HEK293 (cell line): ENCODE measurements around the gene GAST.

Experiments used
- BCL11B ChIP-seq: fragments of 450-650 bp; formaldehyde crosslinking; IDR thresholded peaks from 2 replicates; pipeline ENCODE4 v1.5.1; 2016; ENCODE audit warnings: low read depth, missing biosample characterization, missing genetic modification characterization
- ELK4 ChIP-seq: IDR thresholded peaks from 2 replicates; pipeline ENCODE4 v1.6.1; 2011; ENCODE audit warnings: mild to moderate bottlenecking, low read depth, low read length, borderline replicate concordance
- GFI1B ChIP-seq: fragments of 450-650 bp; formaldehyde crosslinking; IDR thresholded peaks from 2 replicates; pipeline ENCODE4 v1.5.1; 2016; ENCODE audit warnings: missing biosample characterization, missing genetic modification characterization
- HOXC10 ChIP-seq: sonication (generic); formaldehyde crosslinking; IDR thresholded peaks from 2 replicates; pipeline ENCODE4 v1.8.1; 2023; ENCODE audit warnings: mild to moderate bottlenecking, missing genetic modification reagents
- PRDM1 ChIP-seq: fragments of 450-650 bp; formaldehyde crosslinking; IDR thresholded peaks from 2 replicates; pipeline ENCODE4; 2016; ENCODE audit warnings: missing biosample characterization, missing genetic modification characterization
- REPIN1 ChIP-seq: fragments of 450-650 bp; formaldehyde crosslinking; IDR thresholded peaks from 2 replicates; pipeline ENCODE4 v1.5.1; 2017; ENCODE audit warnings: missing biosample characterization, missing genetic modification characterization, low read depth
- SP2 ChIP-seq: fragments of 450-650 bp; formaldehyde crosslinking; IDR thresholded peaks from 2 replicates; pipeline ENCODE4 v1.5.1; 2016; ENCODE audit warnings: missing biosample characterization, missing genetic modification characterization
- ZBTB1 ChIP-seq: fragments of 450-650 bp; formaldehyde crosslinking; IDR thresholded peaks from 2 replicates; pipeline ENCODE4 v1.5.1; 2016; ENCODE audit warnings: missing biosample characterization, missing genetic modification characterization
- ZFP3 ChIP-seq: fragments of 450-650 bp; formaldehyde crosslinking; IDR thresholded peaks from 2 replicates; pipeline ENCODE4 v1.5.1; 2016; ENCODE audit warnings: low read depth, missing biosample characterization, missing genetic modification characterization
- ZNF10 ChIP-seq: fragments of 450-650 bp; formaldehyde crosslinking; IDR thresholded peaks from 2 replicates; pipeline ENCODE4 v1.5.1; 2017; ENCODE audit warnings: missing biosample characterization, missing genetic modification characterization
- ZNF114 ChIP-seq: fragments of 450-650 bp; formaldehyde crosslinking; IDR thresholded peaks from 2 replicates; pipeline ENCODE4 v1.5.0; 2017; ENCODE audit warnings: missing biosample characterization, missing genetic modification characterization
- ZNF132 ChIP-seq: fragments of 450-650 bp; formaldehyde crosslinking; IDR thresholded peaks from 2 replicates; pipeline ENCODE4 v1.5.1; 2017; ENCODE audit warnings: missing biosample characterization, missing genetic modification characterization, borderline replicate concordance
- ZNF155 ChIP-seq: fragments of 450-650 bp; formaldehyde crosslinking; IDR thresholded peaks from 2 replicates; pipeline ENCODE4 v1.5.1; 2016; ENCODE audit warnings: missing biosample characterization, missing genetic modification characterization
- ZNF473 ChIP-seq: fragments of 450-650 bp; formaldehyde crosslinking; IDR thresholded peaks from 2 replicates; pipeline ENCODE4 v1.5.1; 2017; ENCODE audit warnings: missing biosample characterization, missing genetic modification characterization
- ZNF548 ChIP-seq: fragments of 450-650 bp; formaldehyde crosslinking; IDR thresholded peaks from 2 replicates; pipeline ENCODE4 v1.5.1; 2016; ENCODE audit warnings: missing biosample characterization, missing genetic modification characterization
- ZNF549 ChIP-seq: fragments of 450-650 bp; IDR thresholded peaks from 2 replicates; pipeline ENCODE4 v1.5.1; 2018; ENCODE audit warnings: missing biosample characterization, missing genetic modification characterization, mild to moderate bottlenecking, inconsistent platforms, moderate library complexity
- ZNF555 ChIP-seq: fragments of 450-650 bp; formaldehyde crosslinking; conservative IDR thresholded peaks from 2 replicates; pipeline ENCODE4 v1.5.1; 2017; ENCODE audit warnings: missing biosample characterization, mild to moderate bottlenecking, missing genetic modification characterization, inconsistent platforms
- ZNF596 ChIP-seq: fragments of 450-650 bp; IDR thresholded peaks from 2 replicates; pipeline ENCODE4 v1.5.0; 2018; ENCODE audit warnings: missing biosample characterization, mild to moderate bottlenecking, missing genetic modification characterization, moderate library complexity
- ZNF645 ChIP-seq: fragments of 450-650 bp; formaldehyde crosslinking; IDR thresholded peaks from 2 replicates; pipeline ENCODE4; 2016; ENCODE audit warnings: missing biosample characterization, missing genetic modification characterization
- ZNF660 ChIP-seq: fragments of 450-650 bp; IDR thresholded peaks from 2 replicates; pipeline ENCODE4 v1.5.1; 2018; ENCODE audit warnings: missing biosample characterization, mild to moderate bottlenecking, missing genetic modification characterization
- ZNF664 ChIP-seq: fragments of 450-650 bp; formaldehyde crosslinking; IDR thresholded peaks from 2 replicates; pipeline ENCODE4 v1.5.1; 2016; ENCODE audit warnings: missing biosample characterization, missing genetic modification characterization
- ZNF837 ChIP-seq: fragments of 450-650 bp; formaldehyde crosslinking; IDR thresholded peaks from 2 replicates; pipeline ENCODE4 v1.5.1; 2016; ENCODE audit warnings: missing biosample characterization, missing genetic modification characterization
- TF ChIP-seq, protein P1 (sequence below): fragments of 450-650 bp; formaldehyde crosslinking; IDR thresholded peaks from 2 replicates; pipeline ENCODE4 v1.5.1; 2016; ENCODE audit warnings: missing biosample characterization, missing genetic modification characterization
- TF ChIP-seq, protein P2 (sequence below): fragments of 450-650 bp; formaldehyde crosslinking; IDR thresholded peaks from 2 replicates; pipeline ENCODE4 v1.5.0; 2017; ENCODE audit warnings: missing biosample characterization, missing genetic modification characterization, borderline replicate concordance
- TF ChIP-seq, protein P3 (sequence below): fragments of 450-650 bp; IDR thresholded peaks from 2 replicates; pipeline ENCODE4 v1.5.1; 2018; ENCODE audit warnings: missing biosample characterization, missing genetic modification characterization
- TF ChIP-seq, protein P4 (sequence below): fragments of 450-650 bp; formaldehyde crosslinking; IDR thresholded peaks from 2 replicates; pipeline ENCODE4 v1.5.1; 2017; ENCODE audit warnings: missing biosample characterization, missing genetic modification characterization
- TF ChIP-seq, protein P5 (sequence below): fragments of 450-650 bp; formaldehyde crosslinking; IDR thresholded peaks from 2 replicates; pipeline ENCODE4 v1.5.1; 2016; ENCODE audit warnings: missing biosample characterization, missing genetic modification characterization

The GAST gene

DNA sequence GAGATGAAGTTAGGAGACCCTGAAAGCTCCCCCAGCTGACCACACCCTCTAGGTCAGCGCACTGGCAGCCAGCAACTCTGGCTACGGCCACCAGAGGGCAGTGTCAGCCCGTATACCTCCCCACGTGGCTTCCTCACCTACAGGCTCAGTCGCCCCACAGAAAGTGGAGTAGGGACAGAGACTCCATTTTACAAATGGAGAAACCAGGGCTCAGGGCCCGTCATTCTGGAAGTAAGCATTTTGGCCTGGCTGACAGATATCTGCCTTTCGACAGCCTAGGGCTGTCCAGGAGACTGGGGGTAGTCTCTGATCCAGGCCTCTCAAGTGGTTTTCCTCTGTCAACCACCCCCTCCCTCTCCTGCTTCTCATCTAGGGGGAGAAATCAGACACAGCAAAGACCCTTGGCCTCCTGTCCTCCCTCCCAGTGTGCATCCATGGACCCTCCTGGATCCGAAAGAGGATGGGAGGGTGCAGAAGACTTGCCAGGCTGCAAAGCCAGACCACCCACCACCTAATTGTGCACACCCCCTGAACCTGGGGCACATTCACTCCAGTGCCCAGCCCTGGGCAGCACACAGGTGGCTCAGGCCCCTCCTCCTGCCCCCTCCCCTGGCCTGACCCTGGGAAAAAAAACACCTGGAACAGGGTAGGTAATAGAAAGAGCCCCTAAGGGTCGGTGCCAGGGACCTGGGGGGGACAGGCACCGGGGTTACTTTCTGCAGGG lies 26.1 kb downstream of the GAST start (continued):
- TF ChIP-seq PRDM1 (peak; percentile 54; the same call in 1 of the 2 replicates), ZNF645 (no peak), ZNF660 (tag by site-specific recombination) (no peak; the same call in 1 of the 2 replicates), REPIN1 (tag by site-specific recombination) (no peak), HOXC10 (CRISPR knock-in tag) (no peak), ZNF664 (tag by site-specific recombination) (no peak), ZNF114 (tag by site-specific recombination) (no peak), ZFP3 (tag by site-specific recombination) (no peak), ZNF555 (tag by site-specific recombination) (no peak), ZNF473 (no peak), ZNF837 (tag by site-specific recombination) (no peak), ELK4 (no peak), ZNF10 (tag by site-specific recombination) (no peak; the same call in 1 of the 2 replicates), BCL11B (tag by site-specific recombination) (no peak), ZNF132 (tag by site-specific recombination) (no peak), ZNF155 (tag by site-specific recombination) (no peak), GFI1B (tag by site-specific recombination) (no peak), ZNF549 (tag by site-specific recombination) (no peak), SP2 (tag by site-specific recombination) (no peak), ZBTB1 (tag by site-specific recombination) (no peak), ZNF596 (no peak), ZNF548 (tag by site-specific recombination) (no peak)
- TF ChIP-seq, protein P1, sequence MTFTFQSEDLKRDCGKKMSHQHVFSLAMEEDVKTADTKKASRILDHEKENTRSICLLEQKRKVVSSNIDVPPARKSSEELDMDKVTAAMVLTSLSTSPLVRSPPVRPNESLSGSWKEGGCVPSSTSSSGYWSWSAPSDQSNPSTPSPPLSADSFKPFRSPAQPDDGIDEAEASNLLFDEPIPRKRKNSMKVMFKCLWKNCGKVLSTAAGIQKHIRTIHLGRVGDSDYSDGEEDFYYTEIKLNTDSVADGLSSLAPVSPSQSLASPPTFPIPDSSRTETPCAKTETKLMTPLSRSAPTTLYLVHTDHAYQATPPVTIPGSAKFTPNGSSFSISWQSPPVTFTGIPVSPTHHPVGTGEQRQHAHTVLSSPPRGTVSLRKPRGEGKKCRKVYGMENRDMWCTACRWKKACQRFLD (tag by site-specific recombination) = no peak
- TF ChIP-seq, protein P2, sequence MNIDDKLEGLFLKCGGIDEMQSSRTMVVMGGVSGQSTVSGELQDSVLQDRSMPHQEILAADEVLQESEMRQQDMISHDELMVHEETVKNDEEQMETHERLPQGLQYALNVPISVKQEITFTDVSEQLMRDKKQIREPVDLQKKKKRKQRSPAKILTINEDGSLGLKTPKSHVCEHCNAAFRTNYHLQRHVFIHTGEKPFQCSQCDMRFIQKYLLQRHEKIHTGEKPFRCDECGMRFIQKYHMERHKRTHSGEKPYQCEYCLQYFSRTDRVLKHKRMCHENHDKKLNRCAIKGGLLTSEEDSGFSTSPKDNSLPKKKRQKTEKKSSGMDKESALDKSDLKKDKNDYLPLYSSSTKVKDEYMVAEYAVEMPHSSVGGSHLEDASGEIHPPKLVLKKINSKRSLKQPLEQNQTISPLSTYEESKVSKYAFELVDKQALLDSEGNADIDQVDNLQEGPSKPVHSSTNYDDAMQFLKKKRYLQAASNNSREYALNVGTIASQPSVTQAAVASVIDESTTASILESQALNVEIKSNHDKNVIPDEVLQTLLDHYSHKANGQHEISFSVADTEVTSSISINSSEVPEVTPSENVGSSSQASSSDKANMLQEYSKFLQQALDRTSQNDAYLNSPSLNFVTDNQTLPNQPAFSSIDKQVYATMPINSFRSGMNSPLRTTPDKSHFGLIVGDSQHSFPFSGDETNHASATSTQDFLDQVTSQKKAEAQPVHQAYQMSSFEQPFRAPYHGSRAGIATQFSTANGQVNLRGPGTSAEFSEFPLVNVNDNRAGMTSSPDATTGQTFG (tag by site-specific recombination) = no peak
- TF ChIP-seq, protein P3, sequence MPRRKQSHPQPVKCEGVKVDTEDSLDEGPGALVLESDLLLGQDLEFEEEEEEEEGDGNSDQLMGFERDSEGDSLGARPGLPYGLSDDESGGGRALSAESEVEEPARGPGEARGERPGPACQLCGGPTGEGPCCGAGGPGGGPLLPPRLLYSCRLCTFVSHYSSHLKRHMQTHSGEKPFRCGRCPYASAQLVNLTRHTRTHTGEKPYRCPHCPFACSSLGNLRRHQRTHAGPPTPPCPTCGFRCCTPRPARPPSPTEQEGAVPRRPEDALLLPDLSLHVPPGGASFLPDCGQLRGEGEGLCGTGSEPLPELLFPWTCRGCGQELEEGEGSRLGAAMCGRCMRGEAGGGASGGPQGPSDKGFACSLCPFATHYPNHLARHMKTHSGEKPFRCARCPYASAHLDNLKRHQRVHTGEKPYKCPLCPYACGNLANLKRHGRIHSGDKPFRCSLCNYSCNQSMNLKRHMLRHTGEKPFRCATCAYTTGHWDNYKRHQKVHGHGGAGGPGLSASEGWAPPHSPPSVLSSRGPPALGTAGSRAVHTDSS (tag by site-specific recombination) = no peak
- TF ChIP-seq, protein P4, sequence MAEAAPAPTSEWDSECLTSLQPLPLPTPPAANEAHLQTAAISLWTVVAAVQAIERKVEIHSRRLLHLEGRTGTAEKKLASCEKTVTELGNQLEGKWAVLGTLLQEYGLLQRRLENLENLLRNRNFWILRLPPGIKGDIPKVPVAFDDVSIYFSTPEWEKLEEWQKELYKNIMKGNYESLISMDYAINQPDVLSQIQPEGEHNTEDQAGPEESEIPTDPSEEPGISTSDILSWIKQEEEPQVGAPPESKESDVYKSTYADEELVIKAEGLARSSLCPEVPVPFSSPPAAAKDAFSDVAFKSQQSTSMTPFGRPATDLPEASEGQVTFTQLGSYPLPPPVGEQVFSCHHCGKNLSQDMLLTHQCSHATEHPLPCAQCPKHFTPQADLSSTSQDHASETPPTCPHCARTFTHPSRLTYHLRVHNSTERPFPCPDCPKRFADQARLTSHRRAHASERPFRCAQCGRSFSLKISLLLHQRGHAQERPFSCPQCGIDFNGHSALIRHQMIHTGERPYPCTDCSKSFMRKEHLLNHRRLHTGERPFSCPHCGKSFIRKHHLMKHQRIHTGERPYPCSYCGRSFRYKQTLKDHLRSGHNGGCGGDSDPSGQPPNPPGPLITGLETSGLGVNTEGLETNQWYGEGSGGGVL (tag by site-specific recombination) = no peak
- TF ChIP-seq, protein P5, sequence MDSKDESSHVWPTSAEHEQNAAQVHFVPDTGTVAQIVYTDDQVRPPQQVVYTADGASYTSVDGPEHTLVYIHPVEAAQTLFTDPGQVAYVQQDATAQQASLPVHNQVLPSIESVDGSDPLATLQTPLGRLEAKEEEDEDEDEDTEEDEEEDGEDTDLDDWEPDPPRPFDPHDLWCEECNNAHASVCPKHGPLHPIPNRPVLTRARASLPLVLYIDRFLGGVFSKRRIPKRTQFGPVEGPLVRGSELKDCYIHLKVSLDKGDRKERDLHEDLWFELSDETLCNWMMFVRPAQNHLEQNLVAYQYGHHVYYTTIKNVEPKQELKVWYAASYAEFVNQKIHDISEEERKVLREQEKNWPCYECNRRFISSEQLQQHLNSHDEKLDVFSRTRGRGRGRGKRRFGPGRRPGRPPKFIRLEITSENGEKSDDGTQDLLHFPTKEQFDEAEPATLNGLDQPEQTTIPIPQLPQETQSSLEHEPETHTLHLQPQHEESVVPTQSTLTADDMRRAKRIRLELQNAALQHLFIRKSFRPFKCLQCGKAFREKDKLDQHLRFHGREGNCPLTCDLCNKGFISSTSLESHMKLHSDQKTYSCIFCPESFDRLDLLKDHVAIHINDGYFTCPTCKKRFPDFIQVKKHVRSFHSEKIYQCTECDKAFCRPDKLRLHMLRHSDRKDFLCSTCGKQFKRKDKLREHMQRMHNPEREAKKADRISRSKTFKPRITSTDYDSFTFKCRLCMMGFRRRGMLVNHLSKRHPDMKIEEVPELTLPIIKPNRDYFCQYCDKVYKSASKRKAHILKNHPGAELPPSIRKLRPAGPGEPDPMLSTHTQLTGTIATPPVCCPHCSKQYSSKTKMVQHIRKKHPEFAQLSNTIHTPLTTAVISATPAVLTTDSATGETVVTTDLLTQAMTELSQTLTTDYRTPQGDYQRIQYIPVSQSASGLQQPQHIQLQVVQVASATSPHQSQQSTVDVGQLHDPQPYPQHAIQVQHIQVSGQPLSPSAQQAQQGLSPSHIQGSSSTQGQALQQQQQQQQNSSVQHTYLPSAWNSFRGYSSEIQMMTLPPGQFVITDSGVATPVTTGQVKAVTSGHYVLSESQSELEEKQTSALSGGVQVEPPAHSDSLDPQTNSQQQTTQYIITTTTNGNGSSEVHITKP = peak; percentile 21; the same call in 1 of the 2 replicates
